Pancreas (tissue), 10 donors: ENCODE measurements around the gene ARL15. TPM values are rescaled to one million over a fixed set of nuclear protein-coding genes. Genes with fewer than 3 reads are reported as not detected.
A peak's percentile ranks its signal among the peaks of the same experiment; 100 is the strongest.

Source experiments
- ATAC-seq, 4 donors: fragments of 200-7000 bp; cut with Tn5 transposase; one replicate each; pipeline versions ENCODE4 v1.8.0 to v1.9.1; 2020; ENCODE audit warnings: mild to moderate bottlenecking in 4 of 4, moderate library complexity in 4 of 4
- DNase-seq, 6 donors: peaks; one replicate each; pipeline ENCODE4 v3.0.0-alpha.2; 2020
- FAIRE-seq: peaks from 2 replicates; lab custom pipeline; 2012; peaks lifted over from hg19 to GRCh38; lab: Jason Lieb, UNC
- H3K27ac ChIP-seq, 4 donors: fragments of 200-600 bp; sonication (generic); 1 replicate in 3 of 4; 2 replicates in 1 of 4; pipeline versions ENCODE4 v1.5.0 to v1.8.0; 2020
- H3K27me3 ChIP-seq, 4 donors: fragments of 200-600 bp; one replicate each; pipeline ENCODE4 v1.8.0; 2021
- H3K36me3 ChIP-seq, 3 donors: fragments of 200-600 bp; sonication (generic) in 1 of 3; one replicate each; pipeline versions ENCODE4 v1.5.0 to v1.8.0; 2020 to 2021
- H3K4me1 ChIP-seq, 3 donors: fragments of 200-600 bp; one replicate each; pipeline ENCODE4 v1.8.0; 2021
- H3K4me3 ChIP-seq, 4 donors: fragments of 200-600 bp; sonication (generic) in 2 of 4; one replicate each; pipeline versions ENCODE4 v1.5.0 to v1.8.0; 2020 to 2021
- H3K9me3 ChIP-seq, 4 donors: fragments of 200-600 bp; one replicate each; pipeline ENCODE4 v1.8.0; 2021
- WGBS, 2 donors: extraction: QIAGEN DNeasy Blood & Tissue Kit; methylation state at CpG; one replicate each; pipeline ENCODE4 v1.1.7; 2013; 5-methylcytosine and 5-hydroxymethylcytosine counted together
- intact Hi-C, 3 donors: fragments of 100-400 bp; cut with DNase I; formaldehyde crosslinking; loops; one replicate each; pipeline versions ENCODE4 v1.11.1 to v1.14.2; 2022
- polyA plus RNA-seq, 2 donors: library from polyadenylated mRNA; stranded (reverse); fragments of 200-250 nt; gene quantifications; one replicate each; pipeline ENCODE4 v1.2.3, GENCODE V29; 2013
- total RNA-seq, 6 donors: library from RNA; stranded (reverse); fragmentation: NEBNext Ultra II Directional in 4 of 6; extraction: Animal tissue kit (Norgen Biotek cat#: 25700) in 4 of 6; gene quantifications; one replicate each; pipeline versions ENCODE4 v1.2.1 to v1.2.4, GENCODE V29; 2021 to 2023
- TF ChIP-seq, protein P1 (sequence below), 4 donors: fragments of 200-600 bp; sonication (generic) in 3 of 4; IDR thresholded peaks; one replicate each; pipeline versions ENCODE4 v1.5.0 to v1.8.0; 2021; ENCODE audit warnings: antibody characterized with exemption in 4 of 4
- donor health status: healthy with polysubstance abuse.
- donor health status: DM: no; HTN: no; CAD: no; lungs with moderate emphysema.
- donor health status: DM: no; HTN: no; CAD: no.
- donor health status: control.
- donor health status: control.
- donor health status: Bipolar disorder and iron deficiency.
- donor health status: DM: yes; HTN: yes; CAD: no.
- donor health status: DM: no; HTN: no; CAD: no.
- donor health status: DM: no; HTN: no; CAD: no.
- donor health status: DM: yes; HTN: yes; CAD: no.

Gene ARL15
- total and polyA plus RNA-seq, 8 donors: 3.9 to 14.0 (median 6.7) TPM

DNA sequence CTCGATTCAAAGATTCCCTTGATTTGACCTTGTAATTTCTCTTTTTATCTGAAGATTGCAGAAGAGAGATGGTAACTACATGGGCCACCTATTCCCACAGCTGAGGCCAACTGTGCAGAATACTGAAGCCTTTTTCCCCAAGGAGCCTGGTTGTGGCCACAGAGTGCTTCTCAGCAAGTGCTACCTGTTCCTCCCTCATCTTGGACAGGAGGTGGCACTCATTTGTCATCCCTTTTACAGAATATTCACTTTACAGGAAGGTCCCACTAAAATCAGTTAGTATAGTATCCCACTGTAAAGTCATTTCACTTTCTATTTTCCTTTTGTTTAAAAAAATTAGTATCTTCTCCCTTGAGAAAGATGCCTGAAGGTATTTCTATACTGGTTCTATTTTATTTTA lies 346.4 kb downstream of the ARL15 start:
- DNase-seq (no peak), ATAC-seq (peak in 1 of 4 donors; percentile 24), FAIRE-seq (no peak)
- intact Hi-C loops: no loop called here
- Histone ChIP-seq H3K4me3 (no peak overlapping the region), H3K36me3 (no peaks in the 10 kb centered on the region), H3K4me1 (no peaks in the 10 kb centered on the region), H3K9me3 (no peaks in the 10 kb centered on the region), H3K27me3 (no peaks in the 10 kb centered on the region), H3K27ac (no peak overlapping the region)
- TF ChIP-seq, protein P1, sequence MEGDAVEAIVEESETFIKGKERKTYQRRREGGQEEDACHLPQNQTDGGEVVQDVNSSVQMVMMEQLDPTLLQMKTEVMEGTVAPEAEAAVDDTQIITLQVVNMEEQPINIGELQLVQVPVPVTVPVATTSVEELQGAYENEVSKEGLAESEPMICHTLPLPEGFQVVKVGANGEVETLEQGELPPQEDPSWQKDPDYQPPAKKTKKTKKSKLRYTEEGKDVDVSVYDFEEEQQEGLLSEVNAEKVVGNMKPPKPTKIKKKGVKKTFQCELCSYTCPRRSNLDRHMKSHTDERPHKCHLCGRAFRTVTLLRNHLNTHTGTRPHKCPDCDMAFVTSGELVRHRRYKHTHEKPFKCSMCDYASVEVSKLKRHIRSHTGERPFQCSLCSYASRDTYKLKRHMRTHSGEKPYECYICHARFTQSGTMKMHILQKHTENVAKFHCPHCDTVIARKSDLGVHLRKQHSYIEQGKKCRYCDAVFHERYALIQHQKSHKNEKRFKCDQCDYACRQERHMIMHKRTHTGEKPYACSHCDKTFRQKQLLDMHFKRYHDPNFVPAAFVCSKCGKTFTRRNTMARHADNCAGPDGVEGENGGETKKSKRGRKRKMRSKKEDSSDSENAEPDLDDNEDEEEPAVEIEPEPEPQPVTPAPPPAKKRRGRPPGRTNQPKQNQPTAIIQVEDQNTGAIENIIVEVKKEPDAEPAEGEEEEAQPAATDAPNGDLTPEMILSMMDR (IDR thresholded peaks at IDR 0.05): no peak
- 43 to 51% methylated on average over 1 of the region's 1 CpG for WGBS, 2 donors

DNA sequence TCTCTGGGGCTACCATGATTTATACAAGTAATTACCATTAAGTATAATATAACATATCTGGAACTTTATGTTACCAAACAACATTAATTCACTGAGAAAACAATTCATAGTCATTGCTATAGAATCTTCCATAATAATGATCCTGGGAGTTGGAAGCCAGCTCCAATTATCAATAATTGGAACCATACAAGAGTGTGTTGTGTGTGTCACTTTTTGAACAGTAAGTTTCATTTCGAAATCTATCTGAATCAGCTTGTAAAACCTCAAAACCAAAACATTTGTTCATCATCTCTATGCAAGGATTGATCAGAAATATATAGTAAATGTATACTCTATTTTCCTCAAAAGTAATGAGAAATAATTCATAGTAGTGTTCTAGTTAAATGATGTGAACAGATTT lies 348.1 kb downstream of the ARL15 start:
- no peaks in the 10 kb centered on the region for H3K4me1 ChIP-seq
- intact Hi-C loops: no loop called here
- no peak for FAIRE-seq
- no peaks in the 10 kb centered on the region for H3K9me3 ChIP-seq
- no peaks in the 10 kb centered on the region for H3K27me3 ChIP-seq
- TF ChIP-seq, protein P1 (IDR thresholded peaks at IDR 0.05): no peak
- DNase-seq: no peak
- H3K4me3 ChIP-seq: no peak overlapping the region
- 85 to 87% methylated on average over 1 of the region's 1 CpG for WGBS, 2 donors
- ATAC-seq: no peak
- no peak overlapping the region for H3K27ac ChIP-seq
- H3K36me3 ChIP-seq: no peaks in the 10 kb centered on the region

DNA sequence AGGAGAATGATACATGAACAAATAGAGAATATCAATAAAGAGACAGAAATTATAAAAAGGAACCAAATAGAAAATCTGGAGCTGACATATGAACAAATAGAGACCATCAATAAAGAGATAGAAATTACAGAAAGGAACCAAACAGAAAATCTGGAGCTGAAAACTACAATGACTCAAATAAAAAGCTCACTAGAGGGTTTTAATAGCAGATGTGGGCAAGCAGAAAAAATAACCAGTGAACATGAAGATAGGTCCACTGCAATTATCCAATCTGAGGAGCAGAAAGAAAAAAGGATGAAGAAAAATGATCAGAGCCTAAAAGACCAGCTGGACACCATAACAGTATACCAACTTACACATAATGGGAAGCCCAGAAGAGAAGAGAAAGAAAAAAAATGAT lies 353.7 kb downstream of the ARL15 start:
- Histone ChIP-seq H3K4me1 (no peaks in the 10 kb centered on the region), H3K9me3 (no peaks in the 10 kb centered on the region), H3K4me3 (no peak overlapping the region), H3K27me3 (no peaks in the 10 kb centered on the region), H3K27ac (no peak overlapping the region), H3K36me3 (no peaks in the 10 kb centered on the region)
- FAIRE-seq (no peak), DNase-seq (no peak), ATAC-seq (no peak)
- TF ChIP-seq, protein P1 (IDR thresholded peaks at IDR 0.05): no peak
- intact Hi-C loops: no loop called here

DNA sequence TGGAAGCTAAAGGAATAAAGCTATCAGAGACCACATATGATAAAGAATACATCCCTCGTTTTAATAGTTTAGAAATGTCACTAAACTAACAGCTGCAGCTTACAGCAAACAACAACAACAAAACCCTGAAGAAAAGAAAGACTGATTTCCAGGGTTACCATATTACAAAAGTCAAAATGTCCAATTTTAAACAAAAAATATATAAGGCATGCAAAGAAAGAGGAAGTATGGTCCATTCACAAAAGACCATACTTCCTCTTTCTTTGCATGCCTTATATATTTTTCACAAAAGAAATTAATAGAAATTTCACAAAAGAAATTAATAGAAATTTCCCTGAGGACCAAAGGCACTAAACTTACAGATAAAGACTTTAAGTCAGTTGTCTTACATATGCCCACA lies 354.2 kb downstream of the ARL15 start:
- no peak for ATAC-seq
- no peak overlapping the region for H3K4me3 ChIP-seq
- no peak for FAIRE-seq
- no peak for DNase-seq
- no peaks in the 10 kb centered on the region for H3K27me3 ChIP-seq
- H3K4me1 ChIP-seq: no peaks in the 10 kb centered on the region
- no peak overlapping the region for H3K27ac ChIP-seq
- no peaks in the 10 kb centered on the region for H3K9me3 ChIP-seq
- intact Hi-C loops: no loop called here
- 82 to 93% methylated on average over 1 of the region's 1 CpG for WGBS, 2 donors
- TF ChIP-seq, protein P1 (IDR thresholded peaks at IDR 0.05): no peak
- no peaks in the 10 kb centered on the region for H3K36me3 ChIP-seq

DNA sequence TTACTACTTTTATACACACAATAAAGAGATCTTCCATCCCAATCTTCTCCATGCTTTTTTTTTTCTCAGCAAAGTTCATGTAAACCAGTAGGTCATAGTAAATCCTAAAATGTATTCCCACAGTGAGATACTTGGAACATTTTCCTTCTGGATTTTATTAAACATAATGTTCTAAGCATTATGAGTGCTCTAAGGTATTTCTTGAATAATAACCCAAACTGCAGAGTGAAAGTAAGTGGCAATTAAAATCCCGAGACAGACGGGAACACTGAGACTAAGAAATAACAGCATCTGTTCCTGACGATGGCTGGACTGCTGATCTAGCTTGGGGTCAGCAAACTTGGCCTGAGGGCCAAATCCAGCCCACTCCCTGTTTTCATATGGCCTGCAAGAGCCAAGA lies 359.8 kb downstream of the ARL15 start:
- TF ChIP-seq, protein P1 (IDR thresholded peaks at IDR 0.05): no peak
- DNase-seq (no peak), FAIRE-seq (no peak), ATAC-seq (no peak)
- H3K27ac ChIP-seq: no peak overlapping the region
- intact Hi-C loops: no loop called here
- 90 to 96% methylated on average over 3 of the region's 3 CpGs for WGBS, 2 donors
- H3K4me3 ChIP-seq: no peak overlapping the region
- no peaks in the 10 kb centered on the region for H3K27me3 ChIP-seq
- H3K9me3 ChIP-seq: no peaks in the 10 kb centered on the region
- no peaks in the 10 kb centered on the region for H3K36me3 ChIP-seq
- H3K4me1 ChIP-seq: no peaks in the 10 kb centered on the region
